Activated CD4-positive, alpha-beta T cell treated with anti-CD3 and anti-CD28 coated beads, Interleukin-10, Interleukin-2, amounts not matched to agents 100 ng/mL and 50 ng/mL, durations not matched to agents 16 hours and 8 hours (primary cell): Measurements from ENCODE around the gene OR52I1.
A peak's percentile ranks its signal among the peaks of the same experiment; 100 is the strongest.

Experiments used
- DNase-seq: peaks from one replicate; pipeline ENCODE4 v3.0.0-alpha.2; 2020

The OR52I1 gene, protein sequence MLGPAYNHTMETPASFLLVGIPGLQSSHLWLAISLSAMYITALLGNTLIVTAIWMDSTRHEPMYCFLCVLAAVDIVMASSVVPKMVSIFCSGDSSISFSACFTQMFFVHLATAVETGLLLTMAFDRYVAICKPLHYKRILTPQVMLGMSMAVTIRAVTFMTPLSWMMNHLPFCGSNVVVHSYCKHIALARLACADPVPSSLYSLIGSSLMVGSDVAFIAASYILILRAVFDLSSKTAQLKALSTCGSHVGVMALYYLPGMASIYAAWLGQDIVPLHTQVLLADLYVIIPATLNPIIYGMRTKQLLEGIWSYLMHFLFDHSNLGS

GRCh38 chr11:4593739-4594138, at the start of gene OR52I1:
OR52I1 (plus strand) TSS chr11:4594039; CDS start chr11:4594039, 0 bp downstream.
- no peak for DNase-seq

GRCh38 chr11:4544891-4545290, 48.9 kb upstream of the OR52I1 start, which contains the start of gene OR52M1:
OR52M1 (plus strand) TSS chr11:4545191; CDS start chr11:4545191, 0 bp downstream.
- DNase-seq, result no peak

DNA sequence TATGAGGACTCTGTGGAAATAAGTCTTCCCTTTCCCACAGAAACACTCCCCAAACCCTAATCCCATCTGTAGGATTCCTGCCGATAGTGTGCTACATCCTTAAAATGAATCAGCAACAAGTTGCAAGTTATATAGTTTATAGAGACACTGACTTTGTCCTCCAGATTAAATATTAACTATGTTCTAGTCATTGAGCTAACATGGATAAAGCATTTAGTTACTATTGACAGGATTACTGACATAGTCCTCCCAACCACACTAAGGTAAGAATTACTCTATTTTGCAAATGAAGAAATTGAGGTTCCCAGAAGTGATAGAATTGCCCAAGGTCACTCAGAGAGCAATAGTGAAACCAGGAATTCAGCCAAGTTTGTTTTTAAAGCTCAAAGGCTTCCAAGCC, 47.0 kb upstream of the OR52I1 start:
- no peak for DNase-seq

- DNase-seq, result no peak
These were observed 46.4 kb upstream of the OR52I1 start for GRCh38 chr11:4547416-4547815.

GRCh38 chr11:4551346-4551979, 42.4 kb upstream of the OR52I1 start:
- peak; percentile 2 for DNase-seq

DNA sequence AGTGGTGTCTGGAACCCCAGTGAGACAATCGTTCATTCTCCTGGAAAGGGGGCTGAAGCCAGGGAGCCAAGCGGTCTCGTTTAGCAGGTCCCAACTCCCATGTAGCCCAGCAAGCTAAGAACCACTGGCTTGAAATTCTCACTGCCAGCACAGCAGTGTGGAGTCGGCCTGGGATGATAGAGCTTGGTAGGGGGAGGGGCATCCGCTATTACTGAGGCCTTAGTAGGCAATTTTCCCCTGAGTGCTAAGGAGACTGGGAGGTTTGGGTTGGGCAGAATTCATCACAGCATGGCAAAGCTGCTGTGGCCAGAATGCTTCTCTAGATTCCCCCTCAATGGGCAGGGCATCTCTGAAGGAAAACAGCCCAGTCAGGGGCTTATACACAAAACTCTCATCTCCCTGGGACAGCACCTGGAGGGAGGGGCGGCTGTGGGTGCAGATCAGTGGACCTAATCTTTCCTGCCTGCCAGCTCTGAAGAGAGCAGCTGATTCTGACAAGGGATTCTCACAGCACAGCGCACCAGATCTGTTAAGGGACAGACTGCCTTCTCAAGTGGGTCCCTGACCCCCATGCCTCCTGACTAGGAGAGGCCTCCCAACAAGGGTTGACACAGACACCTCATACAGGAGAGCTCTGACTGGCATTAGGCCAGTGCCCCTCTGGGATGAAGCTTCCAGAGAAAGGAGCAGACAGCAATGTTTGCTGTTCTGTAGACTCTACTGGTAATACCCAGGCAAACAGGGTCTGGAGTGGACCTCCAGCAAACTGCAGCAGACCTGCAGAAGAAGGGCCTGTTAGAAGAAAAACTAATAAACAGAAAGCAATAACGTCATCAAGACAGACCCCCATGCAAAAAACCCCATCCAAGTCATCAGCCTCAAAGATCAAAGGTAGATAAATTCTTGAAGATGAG, 34.1 kb upstream of the OR52I1 start:
- no peak for DNase-seq

GRCh38 chr11:4560467-4560866, 33.4 kb upstream of the OR52I1 start:
- no peak for DNase-seq

DNA sequence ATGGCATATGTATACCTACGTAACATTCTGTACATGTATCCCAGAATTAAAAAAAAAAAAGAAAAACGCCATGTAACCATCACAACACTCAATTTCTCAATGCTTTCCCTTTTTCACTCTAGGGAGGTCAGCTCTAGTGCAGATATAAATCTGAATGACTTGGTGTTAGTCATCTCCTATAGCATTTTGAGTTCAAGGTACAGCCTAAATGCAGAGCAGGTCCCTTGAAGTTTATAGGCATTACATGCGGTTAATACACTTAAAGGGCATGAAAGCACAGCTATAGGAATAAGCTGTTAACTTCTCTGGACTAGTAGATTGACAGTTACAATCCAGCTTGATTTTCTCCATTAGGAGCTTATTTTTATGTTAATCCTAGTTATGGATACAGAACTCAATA, 28.5 kb upstream of the OR52I1 start:
- no peak for DNase-seq

DNA sequence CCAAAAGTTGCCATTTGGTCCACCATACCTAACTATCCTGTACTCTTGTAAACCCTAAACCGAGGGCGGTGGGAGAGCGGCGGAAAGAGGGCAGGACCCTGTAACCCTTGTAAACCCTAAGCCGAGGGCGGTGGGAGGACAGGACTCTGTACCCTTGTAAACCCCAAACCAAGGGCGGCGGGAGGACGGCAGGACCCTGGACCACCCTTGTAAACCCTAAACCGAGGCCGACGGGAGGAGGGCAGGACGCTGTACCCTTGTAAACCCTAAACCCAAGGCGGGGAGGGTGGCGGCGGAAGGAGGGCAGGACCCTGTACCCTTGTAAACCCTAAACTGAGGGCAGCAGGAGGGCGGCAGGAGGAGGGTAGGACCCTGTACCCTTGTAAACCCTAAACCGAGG, 24.8 kb upstream of the OR52I1 start:
- no peak for DNase-seq

- DNase-seq, result no peak
These were observed 17.0 kb upstream of the OR52I1 start for GRCh38 chr11:4576880-4577279.

GRCh38 chr11:4577761-4578160, 16.1 kb upstream of the OR52I1 start:
- no peak for DNase-seq

- DNase-seq, result no peak
These were observed 15.2 kb upstream of the OR52I1 start for GRCh38 chr11:4578624-4579023.

DNA sequence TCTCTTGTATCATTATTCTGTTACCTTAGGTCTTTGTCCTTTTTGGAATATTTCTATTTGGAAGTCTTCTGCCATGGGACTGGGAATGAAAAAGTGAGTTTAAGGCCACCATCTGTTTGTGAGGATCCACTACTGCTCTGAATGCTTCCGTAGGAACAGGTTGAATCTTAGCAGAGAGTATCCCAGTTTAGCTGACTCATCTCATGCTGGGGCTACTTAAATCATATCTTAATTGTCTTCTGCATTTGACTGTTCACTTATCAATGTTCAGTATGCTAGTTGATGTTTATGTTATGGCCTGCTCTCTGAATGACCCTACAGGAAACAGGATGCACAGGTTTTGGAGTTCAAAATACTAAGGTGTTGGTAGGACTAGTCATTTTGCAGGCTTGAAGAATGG, 13.7 kb upstream of the OR52I1 start:
- no peak for DNase-seq

GRCh38 chr11:4581443-4581842, 12.4 kb upstream of the OR52I1 start, which contains the start of gene OR52I2:
OR52I2 (plus strand) TSS chr11:4581743.
- no peak for DNase-seq

DNA sequence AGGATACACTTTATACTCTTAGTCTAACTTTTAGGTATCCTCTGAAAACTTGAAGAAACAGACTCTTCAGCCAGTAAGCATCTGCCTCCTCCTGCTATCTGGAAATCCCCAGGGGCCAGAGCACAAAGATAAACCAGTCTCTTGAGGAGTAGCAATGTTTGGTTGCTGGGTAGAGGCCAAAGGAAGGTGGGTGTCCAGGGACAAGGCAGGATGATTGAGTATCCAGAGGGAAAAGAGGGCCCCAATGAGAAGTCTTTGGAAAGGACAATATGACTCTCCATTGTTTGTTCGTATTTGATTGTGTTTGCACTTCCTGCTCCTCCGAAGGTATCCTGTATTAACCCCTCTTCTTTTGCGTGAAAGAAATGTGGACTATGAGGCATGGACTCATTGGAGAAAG, 4.8 kb upstream of the OR52I1 start:
- DNase-seq, result no peak

GRCh38 chr11:4605057-4605456, 11.2 kb downstream of the OR52I1 start:
- no peak for DNase-seq

DNA sequence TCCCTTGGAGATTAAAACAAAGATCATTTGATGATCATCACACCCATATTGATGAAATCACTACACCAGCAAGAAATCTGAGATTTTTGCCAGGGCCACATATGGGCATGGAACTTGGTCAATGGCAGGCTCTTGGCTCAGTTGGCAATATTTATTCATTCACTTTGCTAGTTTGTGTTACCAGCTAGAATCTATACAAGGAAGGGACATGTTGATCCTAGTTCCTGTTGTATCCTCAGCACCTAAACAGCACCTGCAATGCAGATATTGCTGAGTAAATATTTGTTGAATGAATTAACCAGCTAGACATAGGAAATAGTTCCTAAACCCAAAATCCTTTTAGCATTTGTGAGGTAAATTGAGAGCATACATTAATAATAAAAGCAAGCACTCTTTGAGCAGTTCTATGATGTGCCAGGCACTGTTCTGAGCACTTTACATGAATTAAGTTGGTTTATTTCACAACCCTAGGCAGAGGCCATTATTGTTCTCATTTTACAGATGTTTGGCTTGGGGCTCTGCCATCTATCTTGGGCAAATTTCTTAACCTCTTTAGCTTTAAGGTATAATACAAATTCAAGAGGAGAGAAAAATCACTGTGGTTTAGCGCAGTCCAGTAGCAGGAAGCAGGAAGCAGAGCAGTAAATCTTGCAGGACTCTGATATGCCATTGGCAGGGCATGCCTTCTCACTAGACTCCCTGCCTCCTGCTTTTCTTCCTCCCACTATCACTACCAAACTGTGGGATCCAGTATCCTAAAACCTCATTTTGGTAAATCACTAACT, 12.6 kb downstream of the OR52I1 start:
- no peak for DNase-seq

- DNase-seq, result no peak
These were observed 13.3 kb downstream of the OR52I1 start for GRCh38 chr11:4607096-4607495.

GRCh38 chr11:4607781-4608666, 14.2 kb downstream of the OR52I1 start, which contains the start of gene TRIM68:
TRIM68 (minus strand) TSS chr11:4608231; CDS start chr11:4605504, 2,727 bp downstream.
- peak; percentile 98 for DNase-seq

GRCh38 chr11:4610258-4610935, 16.6 kb downstream of the OR52I1 start:
- DNase-seq, result peak; percentile 51

GRCh38 chr11:4611986-4612385, 18.1 kb downstream of the OR52I1 start:
- no peak for DNase-seq
